Sigmoid colon (tissue), 7 donors: ENCODE data around the gene MRPL37. TPM values are rescaled to one million over a fixed set of nuclear protein-coding genes. Genes with fewer than 3 reads are reported as not detected.
"Not testable (repeated sequence)": the region's sequence is repeated elsewhere in the genome, so short reads cannot be mapped to it uniquely, and the experiment has no call there.

Experiments
- DNase-seq: peaks from one replicate; pipeline ENCODE4 v3.0.0-alpha.2; 2019
- H3K27ac ChIP-seq, 4 donors: fragments of 200-600 bp; sonication (generic); one replicate each; pipeline ENCODE4 v1.5.1; 2016 to 2019; ENCODE audit warnings: mild to moderate bottlenecking in 1 of 4
- H3K27me3 ChIP-seq, 3 donors: fragments of 200-600 bp; sonication (generic); one replicate each; pipeline ENCODE4 v1.5.1; 2019; ENCODE audit warnings: mild to moderate bottlenecking in 1 of 3
- H3K36me3 ChIP-seq, 4 donors: fragments of 200-600 bp; sonication (generic); one replicate each; pipeline ENCODE4 v1.5.1; 2016 to 2019
- H3K4me1 ChIP-seq, 4 donors: fragments of 200-600 bp; sonication (generic); one replicate each; pipeline ENCODE4 v1.5.1; 2017 to 2019
- H3K4me3 ChIP-seq, 4 donors: fragments of 200-600 bp; sonication (generic); one replicate each; pipeline ENCODE4 v1.5.1; 2017 to 2019; ENCODE audit warnings: mild to moderate bottlenecking in 2 of 4, moderate library complexity in 1 of 4
- H3K9me3 ChIP-seq, 4 donors: fragments of 200-600 bp in 3 of 4; sonication (generic) in 3 of 4; one replicate each; pipeline versions ENCODE4 v1.5.1 to v1.6.1; 2013 to 2019
- EP300 ChIP-seq, 4 donors: sonication (generic); formaldehyde crosslinking; IDR thresholded peaks; one replicate each; pipeline ENCODE4 v1.6.1; 2017; ENCODE audit warnings: antibody characterized with exemption in 4 of 4
- POLR2A ChIP-seq, 2 donors: fragments of 450-650 bp; IDR thresholded peaks; one replicate each; pipeline ENCODE4 v1.6.1; 2016; ENCODE audit warnings: antibody characterized with exemption in 2 of 2, mild to moderate bottlenecking in 2 of 2, moderate library complexity in 2 of 2
- POLR2AphosphoS5 ChIP-seq, 4 donors: sonication (generic); formaldehyde crosslinking; IDR thresholded peaks; one replicate each; pipeline ENCODE4 v1.6.1; 2017; ENCODE audit warnings: antibody characterized with exemption in 4 of 4
- WGBS, 2 donors: extraction: QIAGEN DNeasy Blood & Tissue Kit; methylation state at CpG; one replicate each; pipeline ENCODE4 v1.1.7; 2013; 5-methylcytosine and 5-hydroxymethylcytosine counted together
- intact Hi-C: fragments of 100-400 bp; cut with DNase I; formaldehyde crosslinking; loops from one replicate; pipeline ENCODE4 v1.15.1; 2023
- polyA plus RNA-seq, 3 donors: library from polyadenylated mRNA; stranded (reverse); fragments of 200-250 nt; gene quantifications; one replicate each; pipeline ENCODE4 v1.2.3, GENCODE V29; 2013
- total RNA-seq, 4 donors: library from RNA; depleted of rRNA; stranded (reverse); fragments of >200 nt; gene quantifications; one replicate each; pipeline ENCODE4 v1.1.0, GENCODE V29; 2016
- TF ChIP-seq, protein P1 (sequence below), 4 experiments: fragments of 450-650 bp in 3 of 4; fragments of 200-600 bp in 1 of 4; IDR thresholded peaks; one replicate each; pipeline ENCODE4 v1.5.1; 2016 to 2019; ENCODE audit warnings: antibody characterized with exemption in 4 of 4, mild to moderate bottlenecking in 3 of 4, moderate library complexity in 2 of 4
- donor health status: healthy with polysubstance abuse.
- donor health status: Bipolar disorder and iron deficiency.
- donor health status: healthy.

Gene MRPL37
- total and polyA plus RNA-seq, 7 donors = 40.7 to 80.2 (median 59.2) TPM

DNA sequence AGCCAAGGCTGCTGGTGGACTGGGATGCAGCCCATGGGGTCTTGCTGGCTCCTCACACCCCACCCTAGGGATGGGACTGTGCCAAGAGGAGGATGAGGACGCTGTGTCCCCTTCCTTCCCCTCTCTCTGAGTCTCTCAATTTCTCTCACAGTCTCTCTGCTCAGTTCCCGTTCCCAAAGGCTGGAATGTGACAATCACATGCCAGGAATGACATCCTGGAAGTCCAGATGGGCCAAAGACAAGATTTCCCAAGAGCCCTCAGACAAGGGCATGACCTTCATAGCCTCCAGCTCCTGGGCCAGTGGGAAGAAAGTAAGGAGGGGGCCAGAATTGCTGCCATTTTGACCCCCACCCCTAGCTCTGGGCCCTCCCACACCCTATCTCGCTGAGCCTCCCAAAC lies 39.6 kb upstream of the MRPL37 start:
- no peak for DNase-seq
- Histone ChIP-seq H3K27me3 (no peaks in the 10 kb centered on the region), H3K4me1 (no peaks in the 10 kb centered on the region), H3K9me3 (no peaks in the 10 kb centered on the region), H3K4me3 (no peak overlapping the region), H3K27ac (no peak overlapping the region), H3K36me3 (no peaks in the 10 kb centered on the region)
- TF ChIP-seq POLR2A (IDR thresholded peaks at IDR 0.05) (no peak), POLR2AphosphoS5 (IDR thresholded peaks at IDR 0.05) (no peak), EP300 (IDR thresholded peaks at IDR 0.05) (no peak)
- TF ChIP-seq, protein P1, sequence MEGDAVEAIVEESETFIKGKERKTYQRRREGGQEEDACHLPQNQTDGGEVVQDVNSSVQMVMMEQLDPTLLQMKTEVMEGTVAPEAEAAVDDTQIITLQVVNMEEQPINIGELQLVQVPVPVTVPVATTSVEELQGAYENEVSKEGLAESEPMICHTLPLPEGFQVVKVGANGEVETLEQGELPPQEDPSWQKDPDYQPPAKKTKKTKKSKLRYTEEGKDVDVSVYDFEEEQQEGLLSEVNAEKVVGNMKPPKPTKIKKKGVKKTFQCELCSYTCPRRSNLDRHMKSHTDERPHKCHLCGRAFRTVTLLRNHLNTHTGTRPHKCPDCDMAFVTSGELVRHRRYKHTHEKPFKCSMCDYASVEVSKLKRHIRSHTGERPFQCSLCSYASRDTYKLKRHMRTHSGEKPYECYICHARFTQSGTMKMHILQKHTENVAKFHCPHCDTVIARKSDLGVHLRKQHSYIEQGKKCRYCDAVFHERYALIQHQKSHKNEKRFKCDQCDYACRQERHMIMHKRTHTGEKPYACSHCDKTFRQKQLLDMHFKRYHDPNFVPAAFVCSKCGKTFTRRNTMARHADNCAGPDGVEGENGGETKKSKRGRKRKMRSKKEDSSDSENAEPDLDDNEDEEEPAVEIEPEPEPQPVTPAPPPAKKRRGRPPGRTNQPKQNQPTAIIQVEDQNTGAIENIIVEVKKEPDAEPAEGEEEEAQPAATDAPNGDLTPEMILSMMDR (IDR thresholded peaks at IDR 0.05) = no peak
- intact Hi-C loops = no loop called here
- 72 to 74% methylated on average over 3 of the region's 3 CpGs for WGBS, 2 donors

DNA sequence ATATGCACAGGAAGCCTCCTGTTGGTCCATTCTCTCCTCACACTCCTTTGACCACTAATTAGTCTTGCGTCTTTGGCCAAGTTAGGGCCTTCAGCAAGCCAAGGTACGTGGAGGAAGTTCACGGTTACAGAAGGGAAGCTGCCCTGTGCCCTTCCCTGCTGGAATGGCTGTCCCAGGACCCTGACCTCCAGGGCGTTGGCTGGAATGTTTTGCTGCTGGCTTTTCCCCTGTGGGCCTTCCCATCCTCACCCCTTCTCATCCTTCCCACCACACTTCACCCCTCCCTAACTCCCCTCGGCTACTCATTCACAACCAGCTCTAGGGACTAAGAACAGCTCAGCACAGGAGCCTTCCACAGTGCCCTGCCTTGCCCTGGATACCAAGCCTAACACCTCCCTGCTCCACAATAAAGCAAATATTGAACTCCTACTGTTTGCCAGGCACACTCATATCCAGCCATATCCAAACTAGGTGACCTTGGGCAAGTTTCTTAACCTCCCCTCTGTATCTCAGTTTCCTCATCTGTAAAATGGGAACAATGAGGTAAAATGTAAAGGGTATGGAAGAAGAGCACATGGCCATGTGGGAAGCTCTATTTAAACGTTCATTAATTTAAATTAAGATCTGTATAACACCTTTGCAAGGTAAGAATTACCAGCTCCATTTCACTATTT lies 38.3 kb upstream of the MRPL37 start:
- Histone ChIP-seq H3K36me3 (no peaks in the 10 kb centered on the region), H3K4me1 (no peaks in the 10 kb centered on the region), H3K9me3 (no peaks in the 10 kb centered on the region), H3K27ac (no peak overlapping the region), H3K4me3 (no peak overlapping the region), H3K27me3 (no peaks in the 10 kb centered on the region)
- DNase-seq = no peak
- TF ChIP-seq POLR2A (IDR thresholded peaks at IDR 0.05) (no peak), EP300 (IDR thresholded peaks at IDR 0.05) (no peak)
- WGBS, 2 donors = 63 to 78% methylated on average over 6 of the region's 6 CpGs
- intact Hi-C loops = no loop called here

DNA sequence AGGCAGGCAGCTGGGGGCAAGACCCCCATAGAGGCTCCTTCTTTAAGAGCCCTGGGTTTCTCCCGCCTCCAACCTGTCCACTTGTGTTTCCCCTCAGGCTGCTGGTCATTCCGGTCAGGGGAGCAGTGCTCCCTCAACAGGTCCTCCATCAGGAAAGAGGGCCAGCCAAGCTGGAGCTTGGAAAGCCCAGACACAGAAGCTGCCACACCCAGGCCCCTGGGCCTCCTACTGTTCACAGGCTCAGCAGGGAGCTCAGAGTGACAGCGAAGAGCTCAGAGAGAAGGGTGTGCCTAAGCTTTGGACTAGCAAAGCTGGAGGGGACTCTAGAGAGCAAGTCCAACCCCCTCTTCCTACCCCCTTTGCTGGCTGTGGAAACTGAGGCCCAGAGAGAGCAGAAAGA lies 36.9 kb upstream of the MRPL37 start:
- intact Hi-C loops = no loop called here
- H3K4me3 ChIP-seq = no peak overlapping the region
- TF ChIP-seq, protein P1 (IDR thresholded peaks at IDR 0.05) = no peak
- TF ChIP-seq POLR2A (IDR thresholded peaks at IDR 0.05) (no peak), EP300 (IDR thresholded peaks at IDR 0.05) (no peak), POLR2AphosphoS5 (IDR thresholded peaks at IDR 0.05) (no peak)
- H3K27me3 ChIP-seq = no peaks in the 10 kb centered on the region
- no peak overlapping the region for H3K27ac ChIP-seq
- WGBS, 2 donors = 42 to 71% methylated on average over 3 of the region's 3 CpGs
- H3K4me1 ChIP-seq = no peaks in the 10 kb centered on the region
- H3K36me3 ChIP-seq = no peaks in the 10 kb centered on the region
- DNase-seq = no peak
- H3K9me3 ChIP-seq = no peaks in the 10 kb centered on the region

DNA sequence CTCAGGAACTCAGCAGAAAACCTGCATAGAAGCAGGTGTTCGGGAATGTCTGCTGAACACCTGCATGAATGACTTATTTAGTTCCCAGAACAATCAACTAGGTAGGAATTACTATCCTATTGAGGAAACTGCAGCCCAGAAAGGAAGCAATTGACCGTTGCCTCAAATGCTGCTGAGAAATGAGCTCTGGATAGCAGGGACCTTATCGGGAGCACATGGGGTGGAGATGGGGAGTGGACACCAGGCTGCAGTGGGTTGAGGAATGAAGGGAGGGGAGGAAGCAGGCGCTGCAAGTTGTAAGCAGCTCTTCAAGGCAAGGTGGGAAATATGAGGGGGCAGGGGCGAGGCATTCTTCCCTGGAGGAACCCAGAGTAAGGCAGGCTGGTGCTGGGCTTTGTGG lies 36.4 kb upstream of the MRPL37 start:
- no peak overlapping the region for H3K27ac ChIP-seq
- no peak for TF ChIP-seq EP300 (IDR thresholded peaks at IDR 0.05)
- TF ChIP-seq POLR2AphosphoS5 (IDR thresholded peaks at IDR 0.05) = no peak
- H3K4me1 ChIP-seq = no peaks in the 10 kb centered on the region
- WGBS, 2 donors = 13 to 69% methylated on average over 5 of the region's 5 CpGs
- no peak for DNase-seq
- H3K27me3 ChIP-seq = no peaks in the 10 kb centered on the region
- intact Hi-C loops = no loop called here
- H3K36me3 ChIP-seq = no peaks in the 10 kb centered on the region
- H3K9me3 ChIP-seq = no peaks in the 10 kb centered on the region
- H3K4me3 ChIP-seq = no peak overlapping the region

DNA sequence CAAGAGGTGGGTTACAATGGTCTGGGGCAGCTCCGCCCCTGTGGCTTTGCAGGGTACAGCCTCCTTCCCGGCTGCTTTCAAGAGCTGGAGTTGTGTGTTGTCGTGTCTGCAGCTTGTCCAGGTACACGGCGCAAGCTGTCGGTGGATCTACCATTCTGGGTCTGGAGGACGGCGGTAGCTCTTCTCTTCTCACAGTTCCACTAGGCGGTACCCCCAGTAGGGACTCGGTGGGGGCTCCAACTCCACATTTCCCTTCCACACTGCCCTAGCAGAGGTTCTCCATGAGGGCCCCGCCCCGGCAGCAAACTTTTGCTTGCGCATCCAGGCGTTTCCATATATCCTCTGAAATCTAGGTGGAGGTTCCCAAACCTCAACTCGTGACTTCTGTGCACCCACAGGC lies 34.8 kb upstream of the MRPL37 start:
- Histone ChIP-seq H3K4me3 (no peak overlapping the region), H3K4me1 (no peaks in the 10 kb centered on the region), H3K27ac (no peak overlapping the region), H3K36me3 (no peaks in the 10 kb centered on the region), H3K27me3 (no peaks in the 10 kb centered on the region), H3K9me3 (no peaks in the 10 kb centered on the region)
- intact Hi-C loops = no loop called here
- 80 to 85% methylated on average over 15 of the region's 15 CpGs for WGBS, 2 donors
- TF ChIP-seq POLR2A (IDR thresholded peaks at IDR 0.05) (no peak), EP300 (IDR thresholded peaks at IDR 0.05) (no peak), POLR2AphosphoS5 (IDR thresholded peaks at IDR 0.05) (no peak)
- TF ChIP-seq, protein P1 (IDR thresholded peaks at IDR 0.05) = no peak
- DNase-seq = no peak

DNA sequence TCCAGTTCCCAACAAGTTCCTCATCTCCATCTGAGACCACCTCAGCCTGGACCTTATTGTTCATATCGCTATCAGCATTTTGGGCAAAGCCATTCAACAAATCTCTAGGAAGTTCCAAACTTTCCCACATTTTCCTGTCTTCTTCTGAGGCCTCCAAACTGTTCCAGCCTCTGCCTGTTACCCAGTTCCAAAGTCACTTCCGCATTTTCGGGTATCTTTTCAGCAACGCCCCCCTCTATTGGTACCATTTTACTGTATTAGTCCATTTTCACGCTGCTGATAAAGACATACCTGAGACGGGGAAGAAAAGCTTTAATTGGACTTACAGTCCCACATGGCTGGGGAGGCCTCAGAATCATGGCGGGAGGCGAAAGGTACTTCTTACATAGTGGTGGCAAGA lies 33.6 kb upstream of the MRPL37 start:
- H3K4me3 ChIP-seq, H3K4me1 ChIP-seq: not testable (repeated sequence)

More for the DNA sequence above, 33.6 kb upstream of the MRPL37 start:
- H3K27ac ChIP-seq, intact Hi-C loops, DNase-seq, H3K9me3 ChIP-seq, H3K36me3 ChIP-seq, H3K27me3 ChIP-seq: not testable (repeated sequence)
- WGBS, 2 donors = 96% methylated on average over 8 of the region's 8 CpGs
